Measurements from ENCODE around the gene LRRC9. TPM values are rescaled to one million over a fixed set of nuclear protein-coding genes. Genes with fewer than 3 reads are reported as not detected.

Gene LRRC9
- total RNA-seq, 1 experiment from 2014 or later, result not detected

DNA sequence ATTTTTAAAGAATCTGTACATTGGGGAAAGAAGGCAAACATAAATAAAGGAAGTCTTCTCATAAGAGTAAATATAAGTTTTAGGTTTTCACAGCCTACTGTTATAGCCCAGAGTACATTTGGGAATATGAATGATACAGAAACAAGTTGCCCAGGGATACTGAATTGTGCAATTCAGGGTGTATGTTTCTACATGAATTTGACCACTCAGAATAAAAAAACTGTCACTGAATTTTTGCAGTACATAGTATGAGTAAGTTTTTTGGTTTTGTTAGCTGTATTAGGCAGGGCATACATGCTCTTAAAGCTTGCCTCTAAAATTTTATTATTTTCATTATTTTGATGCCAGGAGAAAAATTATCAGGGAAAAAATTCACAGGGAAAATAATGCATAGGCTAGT, 165.1 kb downstream of the LRRC9 start:
- ChIA-PET POLR2A (ENCODE audit: unreplicated experiment) (no interaction called here), CTCF (no interaction called here)
- BruUV-seq (replicated peaks), result no TSS peak
- no peaks in the 10 kb centered on the region for H3K9me3 ChIP-seq (ENCODE audit: low read length)
- no peak overlapping the region for H3K27ac ChIP-seq (ENCODE audit: low read length)
- no peak for ATAC-seq
- H3K4me3 ChIP-seq (ENCODE audit: low read length), result no peak overlapping the region
- intact Hi-C loops (cut with micrococcal nuclease), result no loop called here
- no peak overlapping the region for H3K4me2 ChIP-seq (ENCODE audit: low read length)
- H3K4me1 ChIP-seq (ENCODE audit: insufficient read depth, low read length), result no peaks in the 10 kb centered on the region
- TF ChIP-seq EZH2phosphoT487 (IDR thresholded peaks at IDR 0.05; ENCODE audit: borderline replicate concordance, low read length), result no peak
- TF ChIP-seq EZH2 (IDR thresholded peaks at IDR 0.05; ENCODE audit: low read length, unreplicated experiment), result no peak
- no peaks in the 10 kb centered on the region for H3F3A ChIP-seq (ENCODE audit: low read length, unreplicated experiment)
- no peaks in the 10 kb centered on the region for H3K36me3 ChIP-seq (ENCODE audit: low read depth, low read length)
- no peaks in the 10 kb centered on the region for H3K9me2 ChIP-seq (replicated peaks; ENCODE audit: low read length)
- H4K20me1 ChIP-seq (ENCODE audit: low read length), result no peaks in the 10 kb centered on the region
- DNase-seq, result no peak
- H3K9ac ChIP-seq (ENCODE audit: low read length), result no peak overlapping the region
- H3K79me2 ChIP-seq (ENCODE audit: low read length), result no peaks in the 10 kb centered on the region
- H3K27me3 ChIP-seq (ENCODE audit: low read length), result no peaks in the 10 kb centered on the region
- no peak overlapping the region for H2AFZ ChIP-seq (ENCODE audit: low read length)

DNA sequence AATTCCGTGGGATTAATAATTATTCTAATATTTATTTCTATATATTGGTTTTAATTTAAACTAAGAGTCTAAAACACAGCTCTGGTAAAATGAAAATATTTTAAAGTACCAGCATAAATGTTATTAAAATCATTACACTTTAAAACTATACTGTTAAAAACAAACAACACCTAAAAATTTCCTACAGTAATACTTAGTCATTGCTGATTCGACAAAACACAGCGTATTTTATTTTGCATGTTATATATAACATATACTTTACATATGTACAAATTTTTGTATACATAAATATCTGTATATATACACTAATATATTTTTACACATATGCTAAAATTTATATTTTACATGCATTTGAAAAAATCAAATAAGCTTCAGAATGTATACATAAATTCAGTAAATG, 165.7 kb downstream of the LRRC9 start:
- Histone ChIP-seq H2AFZ (ENCODE audit: low read length) (no peak overlapping the region), H3F3A (ENCODE audit: low read length, unreplicated experiment) (no peaks in the 10 kb centered on the region), H3K4me2 (ENCODE audit: low read length) (no peak overlapping the region), H3K27me3 (ENCODE audit: low read length) (no peaks in the 10 kb centered on the region), H3K9ac (ENCODE audit: low read length) (no peak overlapping the region), H3K9me3 (ENCODE audit: low read length) (no peaks in the 10 kb centered on the region), H3K4me3 (ENCODE audit: low read length) (no peak overlapping the region), H3K4me1 (ENCODE audit: insufficient read depth, low read length) (peaks cover 4% of the 10 kb centered on the region), H3K79me2 (ENCODE audit: low read length) (no peaks in the 10 kb centered on the region), H3K9me2 (replicated peaks; ENCODE audit: low read length) (no peaks in the 10 kb centered on the region), H3K27ac (ENCODE audit: low read length) (no peak overlapping the region), H3K36me3 (ENCODE audit: low read depth, low read length) (no peaks in the 10 kb centered on the region), H4K20me1 (ENCODE audit: low read length) (no peaks in the 10 kb centered on the region)
- intact Hi-C loops (cut with micrococcal nuclease), result no loop called here
- TF ChIP-seq EZH2phosphoT487 (IDR thresholded peaks at IDR 0.05; ENCODE audit: borderline replicate concordance, low read length) (no peak), EZH2 (IDR thresholded peaks at IDR 0.05; ENCODE audit: low read length, unreplicated experiment) (no peak)
- TF ChIP-seq, protein P1, sequence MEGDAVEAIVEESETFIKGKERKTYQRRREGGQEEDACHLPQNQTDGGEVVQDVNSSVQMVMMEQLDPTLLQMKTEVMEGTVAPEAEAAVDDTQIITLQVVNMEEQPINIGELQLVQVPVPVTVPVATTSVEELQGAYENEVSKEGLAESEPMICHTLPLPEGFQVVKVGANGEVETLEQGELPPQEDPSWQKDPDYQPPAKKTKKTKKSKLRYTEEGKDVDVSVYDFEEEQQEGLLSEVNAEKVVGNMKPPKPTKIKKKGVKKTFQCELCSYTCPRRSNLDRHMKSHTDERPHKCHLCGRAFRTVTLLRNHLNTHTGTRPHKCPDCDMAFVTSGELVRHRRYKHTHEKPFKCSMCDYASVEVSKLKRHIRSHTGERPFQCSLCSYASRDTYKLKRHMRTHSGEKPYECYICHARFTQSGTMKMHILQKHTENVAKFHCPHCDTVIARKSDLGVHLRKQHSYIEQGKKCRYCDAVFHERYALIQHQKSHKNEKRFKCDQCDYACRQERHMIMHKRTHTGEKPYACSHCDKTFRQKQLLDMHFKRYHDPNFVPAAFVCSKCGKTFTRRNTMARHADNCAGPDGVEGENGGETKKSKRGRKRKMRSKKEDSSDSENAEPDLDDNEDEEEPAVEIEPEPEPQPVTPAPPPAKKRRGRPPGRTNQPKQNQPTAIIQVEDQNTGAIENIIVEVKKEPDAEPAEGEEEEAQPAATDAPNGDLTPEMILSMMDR (conservative IDR thresholded peaks at IDR 0.05; ENCODE audit: low read depth, low read length), result no peak
- POLR2A ChIA-PET (ENCODE audit: unreplicated experiment), result interaction anchor here (0.6 kb wide), 1 partner anchor 24 kb away, joined by 5 read pairs; no protein-coding TSS in a partner anchor
- ATAC-seq, result no peak
- no peak for DNase-seq
- BruUV-seq (replicated peaks), result no TSS peak
- CTCF ChIA-PET, result no interaction called here

DNA sequence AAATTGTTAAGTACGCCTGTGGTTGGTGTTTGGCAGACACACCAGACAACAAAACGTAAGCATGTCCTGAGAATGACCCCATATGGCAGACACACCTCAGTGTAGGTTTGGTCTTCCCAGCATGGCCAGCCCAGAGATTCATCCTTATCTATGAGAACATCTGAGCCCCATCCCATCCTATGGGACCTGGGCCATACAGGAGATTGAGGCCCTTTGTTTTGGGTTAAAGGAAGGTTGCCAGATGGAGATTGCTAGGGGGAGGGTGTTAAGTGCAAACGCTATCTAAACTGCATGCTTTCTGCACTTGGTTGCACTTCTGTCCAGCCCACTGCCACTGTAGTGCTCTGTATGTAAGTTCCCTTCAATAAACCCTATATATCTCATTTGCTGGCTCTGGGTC, 167.7 kb downstream of the LRRC9 start:
- CTCF ChIA-PET, result no interaction called here
- H3K4me2 ChIP-seq (ENCODE audit: low read length), result no peak overlapping the region
- TF ChIP-seq, protein P1 (conservative IDR thresholded peaks at IDR 0.05; ENCODE audit: low read depth, low read length), result no peak
- TF ChIP-seq EZH2 (IDR thresholded peaks at IDR 0.05; ENCODE audit: low read length, unreplicated experiment), result no peak
- TF ChIP-seq EZH2phosphoT487 (IDR thresholded peaks at IDR 0.05; ENCODE audit: borderline replicate concordance, low read length), result no peak
- H3K9ac ChIP-seq (ENCODE audit: low read length), result no peak overlapping the region
- H3K27me3 ChIP-seq (ENCODE audit: low read length), result no peaks in the 10 kb centered on the region
- POLR2A ChIA-PET (ENCODE audit: unreplicated experiment), result interaction anchor here (0.6 kb wide), 1 partner anchor 8 kb away, joined by 9 read pairs; no protein-coding TSS in a partner anchor
- H2AFZ ChIP-seq (ENCODE audit: low read length), result no peak overlapping the region
- no peaks in the 10 kb centered on the region for H3K9me2 ChIP-seq (replicated peaks; ENCODE audit: low read length)
- H4K20me1 ChIP-seq (ENCODE audit: low read length), result peaks cover under 1% of the 10 kb centered on the region; the same call in 1 of the 2 replicates
- H3K36me3 ChIP-seq (ENCODE audit: low read depth, low read length), result no peaks in the 10 kb centered on the region
- no TSS peak for BruUV-seq (replicated peaks)
- H3K27ac ChIP-seq (ENCODE audit: low read length), result no peak overlapping the region
- intact Hi-C loops (cut with micrococcal nuclease), result no loop called here
- ATAC-seq, result no peak
- no peak overlapping the region for H3K4me3 ChIP-seq (ENCODE audit: low read length)
- no peak for DNase-seq
- peaks cover 5% of the 10 kb centered on the region for H3K79me2 ChIP-seq (ENCODE audit: low read length)
- no peaks in the 10 kb centered on the region for H3K9me3 ChIP-seq (ENCODE audit: low read length)
- H3F3A ChIP-seq (ENCODE audit: low read length, unreplicated experiment), result no peaks in the 10 kb centered on the region
- H3K4me1 ChIP-seq (ENCODE audit: insufficient read depth, low read length), result peaks cover 8% of the 10 kb centered on the region

Data from PC-3 (cell line).